NCI-H748 treated with DMSO at 0.1 percent for 48 hours (cell line): ENCODE data around the gene GJA4.

Source experiments
- DNase-seq: peaks from one replicate; lab custom pipeline; 2025; lab: John Stamatoyannopoulos, UW

GJA4 gene

DNA sequence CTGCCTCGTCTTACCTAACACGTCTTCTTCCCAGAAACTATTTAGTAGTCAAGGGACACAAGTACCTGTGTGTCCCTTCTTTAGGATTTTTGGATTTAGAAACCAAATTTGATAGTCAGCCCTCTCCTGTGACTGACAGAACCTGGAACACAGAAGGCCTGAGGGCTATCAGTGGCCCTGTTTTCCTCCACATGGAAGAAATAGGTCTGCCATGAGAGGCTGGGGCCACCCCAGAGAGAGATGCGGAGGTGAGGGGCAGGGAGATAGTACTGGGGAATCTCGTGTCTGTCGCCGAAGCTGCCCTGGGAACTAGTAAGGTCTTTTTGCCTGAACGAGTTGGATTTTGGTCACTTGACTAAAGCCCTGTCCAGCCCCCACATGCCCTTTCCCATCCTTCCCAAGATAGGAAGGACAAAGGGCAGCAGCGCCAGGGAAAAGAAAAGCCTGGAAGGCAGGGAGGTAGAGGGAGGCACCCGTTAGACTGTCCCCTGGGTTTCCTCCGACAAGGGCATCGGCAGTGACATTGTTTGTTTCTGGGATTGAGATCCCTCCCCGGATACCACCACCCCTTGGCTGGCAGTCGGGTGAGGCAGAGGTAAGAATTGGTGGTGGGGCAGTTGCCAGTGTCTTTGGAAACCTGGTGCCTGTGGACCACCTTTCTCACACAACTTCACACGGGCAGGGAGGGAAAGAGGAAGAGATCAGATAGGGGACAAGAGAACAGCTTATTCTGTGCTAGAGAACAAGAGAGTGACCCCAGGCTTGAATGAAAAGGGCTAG, 46.9 kb downstream of the GJA4 start:
- DNase-seq: no peak

DNA sequence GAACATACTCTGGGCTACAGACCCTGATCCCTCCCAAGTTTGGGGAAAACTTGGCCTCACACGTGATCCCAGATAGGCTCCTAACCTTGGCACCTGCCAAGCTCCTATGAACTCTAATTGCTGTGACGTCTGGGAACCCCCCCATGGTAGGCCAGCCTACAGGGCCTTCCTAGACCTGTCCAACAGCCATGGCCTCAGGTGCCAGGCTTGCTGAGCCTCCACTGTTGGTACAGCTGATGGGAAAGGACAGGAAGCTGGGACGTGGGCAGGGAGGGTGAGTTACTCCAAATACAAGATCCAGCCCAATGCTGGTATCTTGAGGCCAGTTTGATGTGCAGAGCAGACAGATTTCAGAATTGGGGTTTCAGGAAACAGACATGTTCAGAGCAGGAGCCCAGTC, 47.6 kb downstream of the GJA4 start:
- DNase-seq: no peak

DNA sequence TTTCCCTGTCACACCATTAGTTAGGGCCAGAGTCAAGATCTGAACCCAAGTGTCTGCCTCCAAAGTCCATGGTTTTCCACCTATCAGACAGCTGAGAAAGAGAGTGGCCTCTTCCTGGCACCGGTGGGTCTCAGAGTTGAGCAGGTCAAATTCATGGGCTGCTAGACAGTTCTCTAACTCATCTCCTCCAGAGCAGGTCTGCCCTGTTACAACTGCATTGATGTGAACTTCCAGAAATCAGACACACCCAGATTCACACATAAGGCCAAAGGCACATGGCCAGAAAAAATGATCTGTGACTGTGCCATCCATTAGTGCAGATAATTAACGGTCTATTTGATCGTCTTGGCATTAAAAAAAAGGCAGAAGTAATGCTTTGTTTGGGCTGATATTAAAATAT, 49.3 kb downstream of the GJA4 start:
- no peak for DNase-seq

DNA sequence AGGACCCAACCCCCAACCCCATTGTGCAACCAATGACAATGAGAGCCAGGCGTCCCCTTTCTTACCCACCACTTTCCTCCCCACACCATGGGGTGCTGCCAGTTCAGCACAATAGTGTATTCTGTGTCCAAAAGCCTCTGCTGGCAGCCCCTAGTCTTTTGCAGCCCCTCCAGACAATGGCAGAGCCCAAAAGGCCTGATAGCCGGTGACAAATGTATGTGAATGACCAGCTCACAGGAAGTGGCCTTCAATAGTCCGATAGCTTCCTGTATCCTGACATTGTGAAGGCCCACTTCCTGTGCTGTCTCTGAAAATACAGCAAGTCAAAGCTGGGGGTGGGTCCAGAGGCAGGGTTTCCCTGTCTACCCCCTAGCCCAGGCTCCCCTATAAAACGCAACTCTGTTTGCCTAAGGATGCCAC, 50.2 kb downstream of the GJA4 start:
- DNase-seq: no peak

DNA sequence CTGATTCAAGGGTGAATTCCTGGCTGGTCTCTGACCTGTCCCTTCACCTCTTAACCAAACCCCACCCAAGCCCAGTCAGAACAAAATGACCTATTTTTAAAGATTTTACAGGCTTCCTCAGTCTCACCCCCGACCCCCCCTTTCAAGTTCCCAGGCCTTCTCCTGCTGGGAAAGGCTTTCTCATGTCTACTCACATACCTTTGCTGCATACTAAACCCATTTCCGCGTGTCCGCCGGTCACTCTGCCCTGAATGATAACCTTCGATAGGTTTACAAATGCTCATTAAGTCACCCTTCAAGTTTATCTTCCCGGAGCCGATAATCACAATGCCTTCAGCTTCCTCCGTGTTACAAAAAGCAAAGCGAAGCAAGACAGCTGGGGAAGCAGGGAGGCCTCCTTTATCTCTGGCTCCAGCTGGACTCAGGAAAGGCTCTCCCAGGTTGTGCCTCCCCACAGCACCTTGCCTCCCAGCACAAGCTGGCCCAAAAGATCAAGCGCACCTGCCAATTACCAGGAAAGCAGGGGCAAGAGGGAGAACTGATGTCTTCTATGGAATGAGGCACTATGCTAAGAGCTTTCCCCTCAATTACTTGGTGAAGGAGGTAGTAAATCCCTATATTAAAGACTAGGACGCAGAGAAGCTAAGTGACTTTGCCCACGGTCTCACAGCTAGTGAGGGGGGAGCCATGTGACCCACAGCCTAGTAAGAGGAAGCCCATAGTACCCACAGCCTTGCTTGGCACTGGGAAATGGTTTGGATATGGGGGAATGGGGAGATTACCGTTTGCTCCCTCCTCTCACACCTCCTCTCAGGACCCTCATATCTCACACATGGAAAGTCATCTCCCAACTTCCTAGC, 50.8 kb downstream of the GJA4 start:
- DNase-seq: no peak

DNA sequence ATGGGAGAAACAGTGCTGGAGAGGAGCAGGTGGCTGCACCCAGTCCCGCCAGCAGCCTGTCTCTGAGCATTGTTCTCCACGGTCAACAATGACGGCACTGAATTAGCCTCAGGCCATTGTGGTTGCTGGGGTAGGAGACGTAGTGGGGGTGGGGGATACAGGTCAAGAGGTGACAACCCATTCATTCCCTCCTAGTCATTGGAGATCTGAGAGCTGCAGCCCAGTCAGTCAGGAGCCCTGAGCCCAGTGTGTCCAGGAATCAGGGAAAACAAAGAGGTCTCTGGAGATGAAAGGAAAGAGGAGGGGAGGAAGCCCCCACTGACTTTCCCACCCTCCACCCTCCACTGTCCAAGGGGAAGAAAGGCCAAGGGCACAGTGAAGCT, 51.4 kb downstream of the GJA4 start:
- DNase-seq: peak; percentile 1
